PC-9 (cell line): ENCODE data around the gene ARMC12.

ENCODE experiments used
- EZH2 ChIP-seq: fragments of 200-600 bp; sonication (generic); IDR thresholded peaks from 2 replicates; pipeline ENCODE4 v1.8.0; 2017; ENCODE audit warnings: antibody characterized with exemption, low read depth
- TF ChIP-seq, protein P1 (sequence below): fragments of 200-600 bp; sonication (generic); conservative IDR thresholded peaks from 2 replicates; pipeline ENCODE4 v1.6.1; 2017; ENCODE audit warnings: mixed run types, antibody characterized with exemption, mild to moderate bottlenecking, moderate library complexity

DNA sequence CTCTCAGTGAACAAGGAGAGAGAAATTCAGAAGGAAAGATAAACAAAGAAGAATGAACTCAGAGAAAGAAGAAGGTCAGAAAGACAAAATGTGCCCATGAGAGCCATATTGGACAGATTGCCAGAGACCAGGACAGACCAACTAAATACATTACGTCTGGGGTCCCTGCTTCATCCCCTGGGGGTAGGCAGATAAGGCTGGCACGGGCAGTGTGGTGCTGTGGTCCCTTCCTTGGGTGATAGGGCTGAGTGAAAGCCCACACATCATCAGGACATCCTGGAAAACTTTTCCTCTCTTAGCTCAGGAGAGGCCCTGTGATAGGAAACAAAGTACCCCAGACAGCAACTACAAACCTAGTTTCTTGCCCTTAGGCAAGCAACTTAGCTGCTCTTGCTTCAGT, 13.2 kb upstream of the ARMC12 start:
- TF ChIP-seq, protein P1, sequence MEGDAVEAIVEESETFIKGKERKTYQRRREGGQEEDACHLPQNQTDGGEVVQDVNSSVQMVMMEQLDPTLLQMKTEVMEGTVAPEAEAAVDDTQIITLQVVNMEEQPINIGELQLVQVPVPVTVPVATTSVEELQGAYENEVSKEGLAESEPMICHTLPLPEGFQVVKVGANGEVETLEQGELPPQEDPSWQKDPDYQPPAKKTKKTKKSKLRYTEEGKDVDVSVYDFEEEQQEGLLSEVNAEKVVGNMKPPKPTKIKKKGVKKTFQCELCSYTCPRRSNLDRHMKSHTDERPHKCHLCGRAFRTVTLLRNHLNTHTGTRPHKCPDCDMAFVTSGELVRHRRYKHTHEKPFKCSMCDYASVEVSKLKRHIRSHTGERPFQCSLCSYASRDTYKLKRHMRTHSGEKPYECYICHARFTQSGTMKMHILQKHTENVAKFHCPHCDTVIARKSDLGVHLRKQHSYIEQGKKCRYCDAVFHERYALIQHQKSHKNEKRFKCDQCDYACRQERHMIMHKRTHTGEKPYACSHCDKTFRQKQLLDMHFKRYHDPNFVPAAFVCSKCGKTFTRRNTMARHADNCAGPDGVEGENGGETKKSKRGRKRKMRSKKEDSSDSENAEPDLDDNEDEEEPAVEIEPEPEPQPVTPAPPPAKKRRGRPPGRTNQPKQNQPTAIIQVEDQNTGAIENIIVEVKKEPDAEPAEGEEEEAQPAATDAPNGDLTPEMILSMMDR: no peak
- no peak for TF ChIP-seq EZH2
